DLD1 (cell line): Measurements from ENCODE around the gene DOCK10.
"Not testable (repeated sequence)": the region's sequence is repeated elsewhere in the genome, so short reads cannot be mapped to it uniquely, and the experiment has no call there.

Experiments used
- in situ Hi-C: cut with HindIII; loops from 2 replicates; pipeline ENCODE4 v1.10.0; 2017; ENCODE audit warnings: low sequenced_read_pairs

DOCK10 gene

GRCh38 chr2:224925061-224925809 is 117.0 kb downstream of the DOCK10 start:
- in situ Hi-C loops, result no loop called here

- in situ Hi-C loops, result no loop called here
These were observed 117.6 kb downstream of the DOCK10 start for GRCh38 chr2:224924631-224925030.

DNA sequence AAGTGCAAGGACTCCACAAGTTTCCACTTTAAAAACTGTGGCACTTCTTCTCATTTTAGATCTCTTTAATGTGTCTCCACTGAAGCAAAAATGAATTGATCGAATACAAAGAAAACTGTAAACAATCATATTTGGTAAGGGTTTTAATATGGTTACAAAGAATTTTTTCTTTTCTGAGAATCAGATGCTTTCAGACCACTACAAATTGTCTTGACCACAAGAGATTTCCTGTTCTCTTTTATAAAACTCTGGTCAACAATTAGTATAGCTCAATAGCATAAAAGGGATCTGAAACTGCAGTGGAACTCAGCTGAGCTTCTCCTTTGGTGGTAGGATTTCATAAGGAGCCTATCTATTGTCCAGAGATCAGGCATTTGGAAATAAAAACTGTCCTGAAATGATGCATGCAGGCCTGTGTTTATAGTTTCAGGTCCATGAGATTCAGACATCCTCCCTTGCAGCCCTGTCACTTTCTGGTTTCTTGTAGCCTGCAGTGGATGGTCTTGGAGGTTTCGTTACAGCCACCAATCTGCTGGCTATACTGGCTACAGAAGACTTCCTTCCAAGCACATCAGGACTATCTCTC is 120.0 kb downstream of the DOCK10 start:
- in situ Hi-C loops, result no loop called here

DNA sequence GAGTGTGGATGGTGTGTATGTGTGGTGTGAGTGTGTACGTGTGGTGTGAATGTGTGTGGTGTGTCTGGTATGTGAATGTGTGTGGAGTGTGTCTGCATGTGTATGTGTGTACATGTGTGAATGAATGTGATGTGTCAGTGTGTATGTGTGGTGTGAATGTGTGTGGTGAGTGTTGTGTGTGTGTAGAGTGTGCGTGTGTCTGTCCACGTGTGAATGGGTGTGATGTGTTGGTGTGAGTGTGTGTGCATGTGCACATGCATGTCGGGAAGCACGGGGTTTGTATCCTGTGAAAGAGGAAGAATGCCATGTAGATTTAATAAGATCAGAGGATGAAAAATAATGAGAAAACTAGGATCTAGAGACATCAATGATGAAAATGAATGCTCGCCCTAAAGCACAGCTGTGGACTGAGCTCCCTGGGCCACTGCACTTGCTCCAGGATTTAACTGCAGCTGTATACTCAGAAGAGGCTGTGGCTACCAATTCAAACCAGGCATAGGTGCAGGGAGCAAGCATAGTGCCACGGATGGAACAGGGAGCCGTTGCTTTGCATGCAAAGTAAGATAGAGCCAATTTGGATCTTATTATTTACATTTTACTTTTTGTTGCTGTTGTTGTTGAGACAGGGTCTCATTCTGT is 122.7 kb downstream of the DOCK10 start:
- in situ Hi-C loops, result no loop called here

GRCh38 chr2:224918626-224919471 is 123.4 kb downstream of the DOCK10 start:
- in situ Hi-C loops, result no loop called here

- in situ Hi-C loops, result not testable (repeated sequence)
These were observed 125.0 kb downstream of the DOCK10 start for GRCh38 chr2:224917246-224917645.

GRCh38 chr2:224915136-224915535 is 127.1 kb downstream of the DOCK10 start:
- in situ Hi-C loops, result no loop called here

- in situ Hi-C loops, result no loop called here
These were observed 131.7 kb downstream of the DOCK10 start for GRCh38 chr2:224910574-224910925.

- in situ Hi-C loops, result no loop called here
These were observed 132.2 kb downstream of the DOCK10 start for GRCh38 chr2:224909885-224910573.

GRCh38 chr2:224908818-224909217 is 133.4 kb downstream of the DOCK10 start:
- in situ Hi-C loops, result no loop called here

DNA sequence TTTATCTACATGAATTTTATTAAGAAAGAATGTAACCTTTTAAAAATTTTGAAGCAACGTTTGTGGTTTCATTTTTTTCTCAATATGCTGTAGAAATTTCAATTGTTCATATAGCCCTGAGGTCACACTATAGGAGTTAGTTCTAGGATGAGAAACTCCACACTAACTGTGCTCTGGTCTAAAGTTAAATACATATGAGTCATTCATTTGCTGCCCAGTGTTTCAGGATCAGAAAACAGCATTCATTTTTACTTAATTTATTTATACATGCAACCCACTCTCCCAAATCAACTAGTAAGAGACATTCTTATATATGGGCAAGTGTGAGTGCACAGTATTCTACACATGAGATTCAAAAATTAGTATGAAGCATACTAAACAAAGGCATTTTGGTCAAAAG is 137.9 kb downstream of the DOCK10 start:
- in situ Hi-C loops, result no loop called here

DNA sequence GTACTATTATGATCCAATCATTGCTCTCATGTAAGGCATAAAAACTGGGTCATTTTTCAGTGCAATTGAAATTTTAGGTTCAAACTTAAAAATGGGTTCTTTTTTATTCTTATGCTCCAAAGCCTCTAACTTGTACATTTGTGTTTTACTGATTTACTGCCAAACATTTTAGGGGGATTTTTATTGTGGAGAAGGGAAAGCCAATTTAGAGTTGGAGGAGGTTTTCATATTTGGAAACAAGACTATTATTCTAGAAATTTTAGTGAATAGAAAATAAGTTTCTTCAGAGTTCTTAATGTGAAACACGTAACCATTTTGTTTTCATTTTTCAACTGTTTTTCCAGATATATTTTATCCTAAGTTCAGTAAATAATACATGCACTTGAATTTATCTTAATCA is 138.6 kb downstream of the DOCK10 start:
- in situ Hi-C loops, result no loop called here

- in situ Hi-C loops, result no loop called here
These were observed 141.1 kb downstream of the DOCK10 start for GRCh38 chr2:224901121-224901676.

- in situ Hi-C loops, result no loop called here
These were observed 146.9 kb downstream of the DOCK10 start for GRCh38 chr2:224895377-224895776.

- in situ Hi-C loops, result no loop called here
These were observed 147.9 kb downstream of the DOCK10 start for GRCh38 chr2:224894356-224894755.

DNA sequence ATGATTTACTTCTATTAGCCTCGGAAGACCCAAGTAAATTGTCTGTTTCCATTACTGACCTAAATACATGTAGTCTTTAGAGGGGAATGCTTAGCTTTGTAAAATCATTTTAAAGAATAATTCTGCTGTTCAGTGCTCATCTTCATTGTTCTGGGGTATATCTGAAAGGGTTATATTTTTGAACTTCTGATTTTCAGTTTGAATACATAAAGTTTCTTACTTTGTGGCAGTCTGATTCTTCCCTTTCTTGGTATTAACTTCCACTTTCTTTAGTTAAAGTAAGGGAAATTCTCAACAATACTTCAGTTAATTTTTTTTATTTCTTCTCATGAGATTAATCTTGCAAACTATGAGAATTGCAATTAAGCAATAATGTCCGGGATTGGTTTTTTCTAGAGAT is 148.4 kb downstream of the DOCK10 start:
- in situ Hi-C loops, result no loop called here

- in situ Hi-C loops, result no loop called here
These were observed 149.6 kb downstream of the DOCK10 start for GRCh38 chr2:224892574-224893204.

DNA sequence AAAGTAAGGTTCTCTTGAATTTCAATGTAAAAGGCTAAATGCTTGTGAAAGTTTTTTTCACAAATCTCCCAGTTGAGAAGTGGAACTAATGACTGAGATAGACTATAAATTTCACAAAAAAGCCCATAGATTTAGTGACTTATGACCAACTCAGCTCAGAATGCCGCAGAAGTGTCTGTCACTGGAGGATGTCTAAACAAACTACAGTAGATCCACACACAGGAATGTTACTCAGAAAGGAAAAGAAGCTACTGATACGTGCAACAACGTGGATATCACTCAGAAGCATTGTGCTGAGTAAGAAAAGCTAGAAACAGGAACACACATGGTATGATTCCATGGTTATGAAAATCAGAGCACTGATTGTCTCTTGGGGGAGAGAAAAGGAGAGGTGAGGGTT is 151.9 kb downstream of the DOCK10 start:
- in situ Hi-C loops, result no loop called here

GRCh38 chr2:224887141-224887540 is 155.1 kb downstream of the DOCK10 start:
- in situ Hi-C loops, result loop anchor here (10.0 kb wide), 2 partner anchors 58 to 202 kb away; no protein-coding TSS in a partner anchor
